ENCODE results near the gene C5AR2.

The C5AR2 gene

DNA sequence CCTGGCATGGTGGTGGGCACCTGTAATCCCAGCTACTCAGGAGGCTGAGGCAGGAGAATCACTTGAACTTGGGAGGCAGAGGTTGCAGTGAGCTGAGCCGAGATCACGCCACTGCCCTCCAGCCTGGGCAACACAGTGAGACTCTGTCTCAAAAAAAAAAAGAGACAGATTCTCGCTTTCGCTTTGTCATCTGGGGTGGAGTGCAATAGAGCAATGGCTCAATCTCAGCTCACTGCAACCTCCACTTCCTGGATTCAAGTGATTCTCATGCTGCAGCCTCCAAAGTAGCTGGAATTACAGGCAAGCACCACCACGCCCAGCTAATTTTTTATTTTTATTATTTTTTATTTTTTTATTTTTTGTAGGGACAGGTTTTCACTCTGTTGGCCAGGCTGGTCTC is 56.7 kb downstream of the C5AR2 start:
- DNase-seq = peak; percentile 9 to 46

DNA sequence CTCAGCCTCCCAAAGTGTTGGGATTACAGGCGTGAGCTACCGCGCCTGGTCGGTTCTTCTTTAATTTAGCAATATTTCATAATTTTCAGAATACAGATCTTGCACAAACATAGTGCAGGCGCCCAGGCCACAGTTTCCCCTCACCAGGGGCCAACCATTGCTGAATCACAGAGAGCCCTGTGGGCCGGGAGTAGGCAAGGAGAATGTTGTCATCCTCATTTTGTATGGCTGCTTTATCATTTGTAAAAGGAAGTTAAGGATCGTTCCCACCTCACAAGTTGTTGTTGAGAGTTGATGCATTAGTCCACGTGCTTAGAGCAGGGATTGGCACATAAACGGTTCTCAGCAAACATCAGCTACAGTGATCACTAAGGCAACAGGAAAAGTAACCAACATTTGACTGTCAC is 57.2 kb downstream of the C5AR2 start:
- peak; percentile 25 to 76 for DNase-seq

DNA sequence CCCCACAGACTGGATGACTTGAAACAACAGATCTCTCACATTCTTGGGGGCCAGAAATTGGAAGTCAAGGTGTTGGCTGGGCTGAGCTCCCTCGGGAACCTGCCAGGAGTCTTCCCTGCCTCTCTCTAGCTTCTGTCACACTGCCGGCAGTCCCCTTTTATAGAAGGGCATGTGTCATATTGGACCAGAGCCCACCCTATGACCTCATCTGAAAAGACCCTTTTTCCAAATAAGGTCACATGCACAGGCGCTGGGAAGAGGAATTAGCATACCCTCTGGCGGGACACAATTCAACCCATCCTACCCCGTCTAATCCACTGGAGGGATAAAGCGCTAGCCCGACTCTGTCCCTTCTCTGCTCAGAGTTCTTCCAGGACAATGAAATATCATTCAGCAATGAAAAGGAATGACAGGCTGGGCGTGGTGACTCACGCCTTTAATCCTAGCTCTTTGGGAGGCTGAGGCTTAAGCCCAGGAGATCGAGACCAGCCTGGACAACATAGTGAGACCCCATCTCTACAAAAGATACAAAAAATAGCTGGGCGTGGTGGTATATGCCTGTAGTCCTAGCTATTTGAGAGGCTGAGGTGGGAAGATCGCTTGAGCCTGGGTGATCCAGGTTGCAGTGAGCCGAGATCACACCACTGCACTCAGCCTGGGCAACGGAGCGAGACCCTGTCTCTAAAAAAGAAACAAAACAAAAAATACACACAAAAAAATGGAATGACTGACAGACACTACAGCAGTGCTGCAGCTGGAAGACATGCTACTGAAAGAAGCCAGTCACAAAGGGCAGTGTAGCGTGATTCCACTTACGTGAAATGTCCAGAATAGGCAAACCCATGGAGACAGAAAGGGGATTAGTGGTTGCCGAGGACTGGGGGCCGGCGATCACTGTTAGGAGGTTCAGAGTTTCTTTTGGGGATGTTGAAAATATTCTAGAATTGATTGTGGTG is 58.8 kb downstream of the C5AR2 start:
- DNase-seq = no peak

DNA sequence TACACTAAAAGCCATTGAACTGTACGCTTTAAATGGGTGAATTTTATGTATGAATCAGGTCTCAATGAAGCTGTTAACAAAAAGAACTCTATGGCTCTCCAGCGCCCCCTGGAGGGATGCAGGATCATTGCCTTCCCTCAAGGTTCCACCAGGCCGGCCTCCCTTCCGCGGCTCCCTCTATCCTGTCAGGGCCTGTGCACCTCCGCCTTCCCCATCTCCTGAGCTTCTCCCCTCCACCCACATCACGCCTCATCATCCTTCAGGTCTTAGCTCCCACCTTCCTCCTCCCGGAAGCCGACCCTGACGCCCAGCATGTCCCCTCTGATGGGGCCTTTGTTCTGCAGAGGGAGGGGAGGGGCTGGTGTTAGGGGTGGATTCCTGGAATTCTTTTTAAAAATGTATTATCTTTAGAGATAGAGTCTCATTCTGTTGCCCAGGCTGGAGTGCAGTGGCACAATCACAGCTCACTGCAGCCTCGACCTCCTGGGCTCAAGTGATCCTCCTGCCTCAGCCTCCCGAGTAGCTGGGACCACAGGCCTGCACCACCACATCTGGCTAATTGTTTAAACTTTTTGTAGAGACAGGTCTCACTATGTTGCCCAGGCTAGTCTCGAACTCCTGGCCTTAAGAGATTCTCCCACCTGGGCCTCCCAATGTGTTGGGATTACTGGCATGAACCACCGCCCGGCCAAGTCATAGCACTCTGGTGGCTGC is 59.7 kb downstream of the C5AR2 start:
- peak; percentile 81 for DNase-seq
